Right lobe of liver (tissue), 6 donors: ENCODE results near the gene DLG2. TPM values are rescaled to one million over a fixed set of nuclear protein-coding genes. Genes with fewer than 3 reads are reported as not detected.

Source experiments
- ATAC-seq, 4 donors: fragments of 200-7000 bp; cut with Tn5 transposase; one replicate each; pipeline ENCODE4 v1.9.1; 2020; ENCODE audit warnings: mild to moderate bottlenecking in 4 of 4, moderate library complexity in 4 of 4
- DNase-seq, 3 donors: peaks; one replicate each; pipeline ENCODE4 v3.0.0-alpha.2; 2020
- H3K27ac ChIP-seq, 3 donors: fragments of 200-600 bp; one replicate each; pipeline ENCODE4 v1.8.0; 2022
- H3K27me3 ChIP-seq, 2 donors: fragments of 200-600 bp; one replicate each; pipeline ENCODE4 v1.8.0; 2022
- H3K36me3 ChIP-seq, 4 donors: fragments of 200-600 bp; sonication (generic) in 1 of 4; one replicate each; pipeline versions ENCODE4 v1.5.1 to v1.8.0; 2017 to 2022; ENCODE audit warnings: control low read depth in 1 of 4
- H3K4me1 ChIP-seq, 4 donors: fragments of 200-600 bp; sonication (generic) in 1 of 4; one replicate each; pipeline versions ENCODE4 v1.5.1 to v1.8.0; 2017 to 2022; ENCODE audit warnings: control low read depth in 1 of 4
- H3K4me3 ChIP-seq, 3 donors: fragments of 200-600 bp; one replicate each; pipeline ENCODE4 v1.8.0; 2022
- H3K9me3 ChIP-seq, 4 donors: fragments of 200-600 bp; sonication (generic) in 1 of 4; one replicate each; pipeline versions ENCODE4 v1.5.1 to v1.8.0; 2017 to 2022; ENCODE audit warnings: control low read depth in 1 of 4
- CTCF ChIP-seq, 4 donors: fragments of 200-600 bp in 3 of 4; fragments of 450-650 bp in 1 of 4; IDR thresholded peaks; one replicate each; pipeline versions ENCODE4 v1.5.1 to v1.8.0; 2016 to 2022; ENCODE audit warnings: antibody characterized with exemption in 4 of 4, mild to moderate bottlenecking in 2 of 4
- POLR2A ChIP-seq: fragments of 450-650 bp; IDR thresholded peaks from one replicate; pipeline ENCODE4 v1.6.1; 2017; ENCODE audit warnings: antibody characterized with exemption, mild to moderate bottlenecking
- WGBS: methylation state at CpG from one replicate; pipeline ENCODE4 v1.1.6; 2018; ENCODE audit warnings: low coverage, low lambda C conversion rate; ENCODE audit not compliant: insufficient coverage; ENCODE audit errors: missing lambda C conversion rate; 5-methylcytosine and 5-hydroxymethylcytosine counted together
- intact Hi-C, 2 donors: fragments of 100-400 bp; cut with DNase I; formaldehyde crosslinking; loops; one replicate each; pipeline versions ENCODE4 v1.11.2 to v1.14.1; 2022
- total RNA-seq, 6 experiments: library from RNA; depleted of rRNA in 2 of 6; stranded (reverse); fragments of >200 nt in 2 of 6; fragmentation: NEBNext Ultra II Directional in 3 of 6; extraction: Animal tissue kit (Norgen Biotek cat#: 25700) in 3 of 6; gene quantifications; one replicate each; pipeline versions ENCODE4 v1.1.0 to v1.2.4, GENCODE V29; 2016 to 2023
- donor health status: DM: no; HTN: yes; CAD: no.
- donor health status: DM: no; HTN: no; CAD: no.
- donor health status: DM: no; HTN: no; CAD: no.
- donor health status: DM: no; HTN: yes; CAD: no.
- donor health status: DM: no; HTN: yes; CAD: no.

DLG2 gene
- total RNA-seq, 6 experiments from 2014 or later = 1.2 to 6.4 (median 2.5) TPM

GRCh38 chr11:83566950-83567349 lies 2060.2 kb downstream of the DLG2 start:
- no peaks in the 10 kb centered on the region for H3K4me1 ChIP-seq
- H3K9me3 ChIP-seq = no peaks in the 10 kb centered on the region
- no peak for DNase-seq
- TF ChIP-seq CTCF (IDR thresholded peaks at IDR 0.05) (no peak), POLR2A (no peak)
- no peak overlapping the region for H3K4me3 ChIP-seq
- H3K27me3 ChIP-seq = no peaks in the 10 kb centered on the region
- WGBS = 70% methylated on average over 4 of the region's 4 CpGs
- no peak overlapping the region for H3K27ac ChIP-seq
- no peak for ATAC-seq
- H3K36me3 ChIP-seq = no peaks in the 10 kb centered on the region
- intact Hi-C loops = no loop called here

- H3K36me3 ChIP-seq = no peaks in the 10 kb centered on the region
- H3K27me3 ChIP-seq = no peaks in the 10 kb centered on the region
- no peaks in the 10 kb centered on the region for H3K9me3 ChIP-seq
- DNase-seq (no peak), ATAC-seq (no peak)
- TF ChIP-seq CTCF (IDR thresholded peaks at IDR 0.05) = no peak
- TF ChIP-seq POLR2A = no peak
- H3K4me3 ChIP-seq = no peak overlapping the region
- H3K4me1 ChIP-seq = no peaks in the 10 kb centered on the region
- intact Hi-C loops = no loop called here
- 83% methylated on average over 1 of the region's 1 CpG for WGBS
- no peak overlapping the region for H3K27ac ChIP-seq
Observed at GRCh38 chr11:83564870-83565269, 2062.3 kb downstream of the DLG2 start.

DNA sequence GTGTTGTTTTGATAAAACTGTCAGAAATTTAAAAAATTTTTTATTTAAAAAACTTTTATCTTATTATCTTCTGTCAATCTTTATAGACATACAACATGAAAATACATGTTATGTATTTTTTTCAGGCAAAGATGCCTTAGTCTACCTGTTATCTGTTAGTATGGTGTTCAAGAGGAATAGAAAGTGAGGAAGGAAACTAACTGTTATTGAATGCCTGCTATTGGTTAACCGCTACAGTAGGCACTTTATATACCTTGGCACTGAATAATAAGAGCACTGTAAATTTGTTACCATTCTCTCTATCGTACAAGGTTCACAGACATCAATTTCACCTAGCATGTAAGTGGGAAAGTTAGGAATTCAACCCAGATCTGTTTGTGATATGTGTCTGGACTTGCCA lies 2068.9 kb downstream of the DLG2 start:
- ATAC-seq (no peak), DNase-seq (no peak)
- 96% methylated on average over 2 of the region's 2 CpGs for WGBS
- H3K4me1 ChIP-seq = no peaks in the 10 kb centered on the region
- TF ChIP-seq CTCF (IDR thresholded peaks at IDR 0.05) (no peak), POLR2A (no peak)
- intact Hi-C loops = no loop called here
- no peaks in the 10 kb centered on the region for H3K36me3 ChIP-seq
- H3K27ac ChIP-seq = no peak overlapping the region
- no peak overlapping the region for H3K4me3 ChIP-seq
- no peaks in the 10 kb centered on the region for H3K27me3 ChIP-seq
- H3K9me3 ChIP-seq = no peaks in the 10 kb centered on the region

- H3K27ac ChIP-seq = no peak overlapping the region
- ATAC-seq (no peak), DNase-seq (no peak)
- no peaks in the 10 kb centered on the region for H3K9me3 ChIP-seq
- H3K4me3 ChIP-seq = no peak overlapping the region
- H3K36me3 ChIP-seq = no peaks in the 10 kb centered on the region
- intact Hi-C loops = no loop called here
- WGBS = 81% methylated on average over 2 of the region's 2 CpGs
- TF ChIP-seq CTCF (IDR thresholded peaks at IDR 0.05) (no peak), POLR2A (no peak)
- H3K27me3 ChIP-seq = no peaks in the 10 kb centered on the region
- H3K4me1 ChIP-seq = no peaks in the 10 kb centered on the region
Observed at GRCh38 chr11:83557653-83558052, 2069.5 kb downstream of the DLG2 start.

GRCh38 chr11:83554876-83555275 lies 2072.3 kb downstream of the DLG2 start:
- Histone ChIP-seq H3K4me1 (no peaks in the 10 kb centered on the region), H3K36me3 (no peaks in the 10 kb centered on the region), H3K4me3 (no peak overlapping the region), H3K27me3 (no peaks in the 10 kb centered on the region), H3K27ac (no peak overlapping the region), H3K9me3 (no peaks in the 10 kb centered on the region)
- no peak for TF ChIP-seq CTCF (IDR thresholded peaks at IDR 0.05)
- TF ChIP-seq POLR2A = no peak
- no peak for ATAC-seq
- intact Hi-C loops = no loop called here
- DNase-seq = no peak
